HT-29 (cell line): ENCODE measurements around the gene PPP1R1B. TPM values are rescaled to one million over a fixed set of nuclear protein-coding genes. Genes with fewer than 3 reads are reported as not detected.
A peak's percentile ranks its signal among the peaks of the same experiment; 100 is the strongest.

ENCODE experiments used
- DNase-seq: peaks from one replicate; pipeline ENCODE4 v3.0.0-alpha.2; 2015; ENCODE audit warnings: low spot score
- total RNA-seq: library from RNA; depleted of rRNA; stranded (reverse); fragments of >200 nt; shearing (Covaris generic); gene quantifications from 2 replicates; pipeline ENCODE4 v1.2.3, GENCODE V29; 2014

Gene PPP1R1B
- total RNA-seq, 1 experiment from 2014 or later: 16.0 TPM

DNA sequence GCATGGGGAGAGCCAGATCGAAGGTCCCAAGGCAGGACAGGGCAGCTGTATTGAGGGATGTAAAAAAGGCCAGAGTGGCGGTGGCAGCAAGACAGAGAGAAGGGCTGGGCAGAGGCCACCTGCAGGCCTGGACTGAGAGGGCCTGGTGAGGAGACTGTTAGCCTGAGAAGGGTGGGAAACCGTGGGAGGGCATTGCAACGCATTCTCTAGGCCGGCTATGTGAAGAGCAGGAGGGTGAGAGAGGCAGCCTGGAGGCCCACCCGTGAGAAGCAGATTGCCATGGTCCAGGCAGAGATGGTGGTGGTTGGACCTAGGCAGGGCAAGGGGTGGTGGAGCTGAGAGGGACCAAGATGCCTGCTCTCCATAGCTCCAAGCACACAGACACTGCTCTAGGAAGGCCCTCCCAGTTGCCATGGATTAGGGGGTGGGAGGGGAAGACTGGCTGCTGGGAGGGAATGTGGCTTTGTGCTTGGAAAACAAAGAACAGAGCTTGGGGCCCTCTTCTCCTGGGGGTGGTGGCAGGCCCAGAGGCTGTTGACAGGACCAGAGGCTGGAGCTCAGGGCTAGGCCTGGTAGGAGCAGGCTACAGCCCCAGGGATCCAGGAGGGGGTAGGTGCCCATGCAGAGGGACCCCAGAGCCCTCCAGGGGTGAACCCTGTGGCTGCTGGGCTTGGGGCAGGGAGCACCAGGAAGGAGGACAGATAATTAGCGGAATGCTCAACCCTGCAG, 26.0 kb downstream of the PPP1R1B start:
- DNase-seq: peak; percentile 46

DNA sequence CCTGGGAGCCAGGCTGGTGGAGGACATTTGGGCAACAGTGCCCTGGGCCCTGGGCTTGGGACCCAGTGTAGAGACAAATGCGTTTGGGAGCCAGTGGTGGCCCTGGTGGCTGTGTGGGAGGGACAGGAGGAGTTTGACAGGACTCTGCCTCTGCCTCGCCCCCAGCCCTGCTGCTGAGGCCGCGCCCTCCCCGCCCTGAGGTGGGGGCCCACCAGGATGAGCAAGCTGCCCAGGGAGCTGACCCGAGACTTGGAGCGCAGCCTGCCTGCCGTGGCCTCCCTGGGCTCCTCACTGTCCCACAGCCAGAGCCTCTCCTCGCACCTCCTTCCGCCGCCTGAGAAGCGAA, 26.5 kb downstream of the PPP1R1B start:
- DNase-seq: no peak

DNA sequence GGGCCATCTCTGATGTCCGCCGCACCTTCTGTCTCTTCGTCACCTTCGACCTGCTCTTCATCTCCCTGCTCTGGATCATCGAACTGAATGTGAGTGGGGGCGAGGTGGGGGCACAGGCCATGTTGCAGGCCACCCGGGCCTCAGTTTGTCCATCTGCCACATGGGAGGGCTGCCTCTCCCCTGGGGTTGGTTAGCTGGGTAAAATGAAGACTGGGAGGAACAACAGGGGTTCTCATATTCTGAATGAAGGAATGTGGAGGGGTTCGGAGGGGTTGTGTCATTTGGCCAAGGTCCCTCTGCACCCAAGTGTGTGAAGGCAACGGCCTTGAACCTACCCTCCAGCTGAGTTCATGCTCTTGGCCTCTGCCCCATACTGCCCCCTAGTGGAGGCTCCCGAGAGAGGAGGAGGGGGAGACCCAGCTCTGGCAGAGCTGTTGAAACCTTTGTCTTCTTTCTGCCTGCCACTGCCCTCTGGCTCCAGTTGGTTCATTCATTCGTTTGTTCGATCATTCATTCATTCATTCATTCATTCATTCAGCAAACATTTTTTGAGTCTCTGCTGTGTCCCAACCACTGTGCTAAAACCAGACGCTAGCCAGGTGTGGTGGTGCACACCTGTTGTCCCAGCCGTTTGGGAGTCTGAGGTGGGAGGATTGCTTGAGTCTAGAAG, 27.0 kb downstream of the PPP1R1B start:
- peak; percentile 56 for DNase-seq

DNA sequence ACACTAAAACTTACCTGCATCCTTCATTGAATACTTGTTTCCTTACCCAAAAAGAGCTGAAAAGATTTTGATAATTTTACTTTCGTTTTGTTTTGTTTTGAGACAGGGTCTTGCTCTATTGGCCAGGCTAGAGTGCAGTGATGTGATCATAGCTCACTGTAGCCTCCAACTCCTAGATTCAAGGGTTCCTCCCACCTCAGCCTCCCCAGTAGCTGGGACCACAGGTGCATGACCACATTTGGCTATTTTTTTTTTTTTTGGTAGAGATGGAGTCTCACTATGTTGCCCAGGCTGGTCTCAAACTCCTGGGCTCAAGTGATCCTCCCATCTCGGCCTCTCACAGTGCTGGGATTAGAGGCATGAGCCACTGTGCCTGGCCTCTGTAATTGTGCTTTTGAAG, 28.4 kb downstream of the PPP1R1B start:
- no peak for DNase-seq

DNA sequence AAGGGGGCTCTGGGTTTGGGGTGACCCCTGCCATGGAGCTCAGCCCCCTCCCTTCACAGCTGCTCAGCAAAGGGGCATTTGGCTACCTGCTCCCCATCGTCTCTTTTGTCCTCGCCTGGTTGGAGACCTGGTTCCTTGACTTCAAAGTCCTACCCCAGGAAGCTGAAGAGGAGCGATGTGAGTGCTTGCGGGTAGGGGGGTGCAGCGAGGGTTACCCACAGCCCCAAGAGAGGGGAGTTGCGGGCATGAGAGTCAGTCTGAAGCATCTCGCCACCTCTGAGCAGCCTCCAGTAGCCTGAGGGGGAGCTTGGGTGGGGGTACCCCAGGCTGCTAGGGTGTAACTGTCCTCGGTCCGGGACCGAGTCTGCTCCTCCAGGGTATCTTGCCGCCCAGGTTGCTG, 31.6 kb downstream of the PPP1R1B start:
- DNase-seq: no peak

DNA sequence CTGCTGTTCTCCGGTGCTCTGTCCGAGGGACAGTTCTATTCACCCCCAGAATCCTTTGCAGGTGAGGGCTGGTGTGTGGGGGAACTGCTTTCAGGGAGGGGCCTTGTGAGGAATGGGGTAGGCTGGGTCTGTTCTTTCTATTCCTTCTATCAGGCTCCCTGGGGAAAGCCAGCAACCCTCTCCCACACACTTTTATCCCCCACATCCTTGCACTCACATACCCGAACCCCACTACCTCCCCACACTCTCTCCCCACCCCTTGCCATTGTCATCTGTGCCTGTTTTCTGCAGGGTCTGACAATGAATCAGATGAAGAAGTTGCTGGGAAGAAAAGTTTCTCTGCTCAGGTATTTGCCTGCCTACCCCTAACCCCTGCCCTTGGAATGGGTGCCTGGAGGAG, 32.0 kb downstream of the PPP1R1B start:
- DNase-seq: no peak

DNA sequence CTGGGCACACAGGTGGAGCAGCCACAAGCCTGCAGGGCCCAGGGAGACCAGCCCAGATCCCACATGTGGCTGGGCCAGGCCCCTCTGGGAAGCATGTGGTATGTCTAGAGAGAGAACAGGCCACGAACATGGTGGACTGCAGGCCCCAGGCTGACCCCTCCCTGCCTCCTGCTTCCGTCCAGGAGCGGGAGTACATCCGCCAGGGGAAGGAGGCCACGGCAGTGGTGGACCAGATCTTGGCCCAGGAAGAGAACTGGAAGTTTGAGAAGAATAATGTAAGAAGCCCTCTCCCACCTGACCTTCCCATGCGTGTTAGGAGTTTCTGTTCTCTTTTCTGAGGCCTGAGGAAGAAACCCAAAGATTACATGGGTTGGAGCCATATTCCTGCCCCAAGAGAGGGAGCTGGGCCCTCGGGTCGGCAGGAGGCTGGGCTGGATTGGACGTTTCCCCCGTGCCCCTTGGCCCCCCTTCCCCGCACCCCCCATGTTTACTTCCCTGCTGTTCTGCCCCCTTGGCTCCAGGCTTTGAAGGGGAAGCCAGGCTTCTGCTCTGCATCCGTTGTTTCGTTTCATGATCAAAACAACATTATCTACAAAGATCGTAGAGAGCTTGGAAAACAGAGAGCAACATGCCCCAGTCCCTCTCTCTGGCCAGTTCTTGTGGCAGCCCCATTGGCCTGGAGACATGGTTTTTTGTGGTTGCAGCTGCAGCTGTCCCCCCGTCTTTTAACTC, 32.7 kb downstream of the PPP1R1B start:
- no peak for DNase-seq

DNA sequence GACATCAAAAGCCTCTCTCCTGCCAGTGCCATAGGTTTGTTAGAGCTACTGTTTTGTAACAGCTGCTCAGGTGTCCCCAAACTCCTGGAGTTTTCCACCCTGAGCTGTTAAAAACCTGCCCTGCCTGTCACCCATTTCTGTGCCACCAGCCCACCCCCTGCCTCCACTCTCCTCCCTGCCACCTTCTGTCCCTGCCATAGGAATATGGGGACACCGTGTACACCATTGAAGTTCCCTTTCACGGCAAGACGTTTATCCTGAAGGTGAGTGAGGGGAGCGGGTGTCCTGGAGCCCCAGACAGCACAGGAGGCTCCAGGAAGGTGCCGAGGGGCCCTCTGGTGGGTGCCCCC, 33.2 kb downstream of the PPP1R1B start:
- no peak for DNase-seq

DNA sequence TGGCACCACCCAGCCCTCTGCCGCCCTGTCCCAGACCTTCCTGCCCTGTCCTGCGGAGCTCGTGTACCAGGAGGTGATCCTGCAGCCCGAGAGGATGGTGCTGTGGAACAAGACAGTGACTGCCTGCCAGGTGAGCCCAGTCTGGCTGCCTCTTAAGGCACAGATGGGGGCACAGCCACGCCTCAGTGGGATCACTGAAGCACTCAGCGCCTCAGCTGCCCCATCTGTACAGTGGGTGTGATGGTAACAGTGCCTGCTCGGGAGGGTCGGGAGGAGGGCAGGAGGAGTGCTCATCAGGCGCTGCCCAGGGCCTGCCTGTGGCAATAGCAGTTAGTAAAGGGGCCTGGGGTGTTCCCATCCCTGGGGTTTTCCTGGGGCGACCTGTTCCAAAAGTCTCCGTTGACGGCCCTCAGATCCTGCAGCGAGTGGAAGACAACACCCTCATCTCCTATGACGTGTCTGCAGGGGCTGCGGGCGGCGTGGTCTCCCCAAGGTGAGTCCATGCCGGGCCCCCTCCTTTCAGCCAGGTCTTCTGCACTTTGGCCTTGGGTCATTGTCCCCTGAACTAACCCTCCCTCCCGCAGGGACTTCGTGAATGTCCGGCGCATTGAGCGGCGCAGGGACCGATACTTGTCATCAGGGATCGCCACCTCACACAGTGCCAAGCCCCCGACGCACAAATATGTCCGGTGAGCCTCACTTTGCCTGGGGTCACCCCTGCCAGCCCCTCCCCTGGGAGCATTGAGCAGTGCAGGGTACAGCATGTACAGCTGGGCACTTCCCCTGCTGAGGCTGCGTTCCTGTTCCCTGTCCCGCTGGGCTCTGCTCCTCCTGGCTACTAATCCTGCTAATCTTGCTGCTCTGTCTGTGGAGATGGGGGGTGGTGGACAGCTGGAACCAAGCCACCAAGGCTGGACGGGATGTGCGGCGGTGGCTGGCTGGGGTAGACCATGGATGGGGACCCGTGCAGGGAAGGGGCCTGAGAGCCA, 33.9 kb downstream of the PPP1R1B start:
- DNase-seq: no peak

DNA sequence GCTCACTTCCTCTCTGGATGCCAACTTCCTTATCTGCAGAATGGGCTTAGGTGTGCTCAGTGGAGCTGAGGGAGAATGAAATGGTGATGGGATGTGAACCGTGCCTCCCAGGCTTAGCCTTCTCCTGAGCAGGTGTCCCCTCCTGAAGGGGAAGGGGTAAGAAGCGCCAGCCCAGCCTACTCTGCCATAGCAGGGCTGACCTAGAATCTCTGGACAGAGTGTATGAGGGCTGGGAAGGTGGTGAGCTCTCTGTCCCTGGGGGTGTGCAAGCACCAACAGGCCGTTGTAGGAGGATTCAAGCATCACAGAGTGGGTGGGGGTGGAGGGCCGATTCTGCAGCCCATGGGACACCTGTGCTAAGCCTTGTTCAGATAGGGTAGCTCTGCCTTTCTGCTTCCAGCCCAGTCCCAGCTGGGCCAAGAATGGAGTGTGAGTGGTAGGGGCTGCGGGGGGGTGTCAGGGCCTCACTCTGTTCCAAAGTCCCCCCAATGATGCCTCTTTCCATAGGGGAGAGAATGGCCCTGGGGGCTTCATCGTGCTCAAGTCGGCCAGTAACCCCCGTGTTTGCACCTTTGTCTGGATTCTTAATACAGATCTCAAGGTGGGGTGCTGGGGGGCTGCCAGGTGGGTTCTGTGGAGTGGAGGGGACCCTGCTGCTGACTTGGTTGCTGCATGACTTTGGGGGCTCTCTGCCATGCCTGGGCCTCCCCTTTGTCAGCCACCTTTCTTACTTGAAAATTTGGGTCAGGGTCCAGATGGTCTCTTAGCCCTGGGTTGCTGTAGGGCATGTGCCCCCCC, 35.2 kb downstream of the PPP1R1B start:
- no peak for DNase-seq

DNA sequence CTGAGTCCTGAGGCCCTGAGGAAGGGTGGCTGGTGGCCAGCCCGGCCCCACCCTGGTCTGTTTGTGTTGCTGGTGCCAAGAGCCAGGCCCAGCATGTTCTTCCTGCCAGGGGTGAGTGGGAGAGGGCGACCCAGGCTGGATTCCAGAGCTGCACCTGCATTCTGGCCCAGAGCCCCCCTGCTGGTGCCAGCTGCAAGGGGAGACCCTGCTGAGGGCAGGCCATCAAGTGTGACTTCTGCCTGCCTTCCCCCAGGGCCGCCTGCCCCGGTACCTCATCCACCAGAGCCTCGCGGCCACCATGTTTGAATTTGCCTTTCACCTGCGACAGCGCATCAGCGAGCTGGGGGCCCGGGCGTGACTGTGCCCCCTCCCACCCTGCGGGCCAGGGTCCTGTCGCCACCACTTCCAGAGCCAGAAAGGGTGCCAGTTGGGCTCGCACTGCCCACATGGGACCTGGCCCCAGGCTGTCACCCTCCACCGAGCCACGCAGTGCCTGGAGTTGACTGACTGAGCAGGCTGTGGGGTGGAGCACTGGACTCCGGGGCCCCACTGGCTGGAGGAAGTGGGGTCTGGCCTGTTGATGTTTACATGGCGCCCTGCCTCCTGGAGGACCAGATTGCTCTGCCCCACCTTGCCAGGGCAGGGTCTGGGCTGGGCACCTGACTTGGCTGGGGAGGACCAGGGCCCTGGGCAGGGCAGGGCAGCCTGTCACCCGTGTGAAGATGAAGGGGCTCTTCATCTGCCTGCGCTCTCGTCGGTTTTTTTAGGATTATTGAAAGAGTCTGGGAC, 36.0 kb downstream of the PPP1R1B start:
- DNase-seq: peak; percentile 41

DNA sequence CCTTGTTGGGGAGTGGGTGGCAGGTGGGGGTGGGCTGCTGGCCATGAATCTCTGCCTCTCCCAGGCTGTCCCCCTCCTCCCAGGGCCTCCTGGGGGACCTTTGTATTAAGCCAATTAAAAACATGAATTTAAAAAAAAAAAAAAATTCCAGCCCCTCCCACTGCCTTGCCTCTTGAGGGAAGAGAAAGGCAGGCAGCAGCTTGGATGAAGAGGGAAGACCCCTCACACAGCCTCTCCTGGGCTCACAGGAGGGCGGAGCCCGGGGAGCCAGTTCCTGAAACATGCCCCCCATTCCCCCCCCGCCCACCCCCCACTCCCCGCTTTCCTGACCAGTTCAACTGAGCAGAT, 36.6 kb downstream of the PPP1R1B start:
- DNase-seq: peak; percentile 34

DNA sequence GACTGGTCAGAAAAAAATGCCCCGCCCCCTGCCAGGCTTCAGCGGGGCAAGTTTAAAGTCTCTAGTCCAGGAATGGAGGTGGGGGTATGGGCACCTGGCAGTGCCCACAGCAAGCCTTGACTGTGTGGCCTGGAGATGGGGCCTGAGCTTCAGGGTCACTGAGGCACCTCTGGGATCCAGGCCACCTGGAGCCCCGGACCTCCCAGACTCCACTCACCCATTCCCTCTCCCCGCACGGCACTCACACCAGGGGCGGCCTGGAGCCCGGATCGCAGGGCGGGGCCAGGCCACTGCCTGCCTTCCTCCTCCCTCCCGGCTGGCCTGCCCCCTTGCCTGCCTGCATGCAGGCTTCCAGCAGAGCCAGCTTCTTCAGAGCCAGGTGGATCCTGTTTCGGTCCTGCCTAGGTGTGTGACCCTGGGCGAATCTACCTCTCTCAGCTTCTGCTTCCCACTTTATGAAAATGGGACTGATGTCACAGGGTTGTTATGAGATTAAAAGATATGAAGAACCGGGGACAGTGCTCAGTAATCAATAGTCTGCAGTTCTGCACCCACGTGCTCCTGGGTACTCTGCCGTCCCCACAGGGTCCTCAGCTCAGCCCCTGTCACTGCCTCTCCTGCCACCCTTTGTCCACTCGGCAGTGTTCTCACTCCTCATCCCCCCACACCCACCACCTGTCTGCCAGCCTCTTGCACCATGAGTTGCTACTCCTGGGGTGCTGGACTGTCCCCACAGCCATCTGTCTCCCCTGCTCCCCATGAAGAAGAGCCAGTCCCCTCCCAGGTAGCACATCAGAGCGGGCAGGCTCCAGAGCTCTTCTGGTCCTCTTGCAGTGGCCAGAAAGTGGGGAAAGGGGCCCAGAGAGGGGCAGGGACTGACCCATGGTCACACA, 37.2 kb downstream of the PPP1R1B start:
- peak; percentile 60 for DNase-seq

DNA sequence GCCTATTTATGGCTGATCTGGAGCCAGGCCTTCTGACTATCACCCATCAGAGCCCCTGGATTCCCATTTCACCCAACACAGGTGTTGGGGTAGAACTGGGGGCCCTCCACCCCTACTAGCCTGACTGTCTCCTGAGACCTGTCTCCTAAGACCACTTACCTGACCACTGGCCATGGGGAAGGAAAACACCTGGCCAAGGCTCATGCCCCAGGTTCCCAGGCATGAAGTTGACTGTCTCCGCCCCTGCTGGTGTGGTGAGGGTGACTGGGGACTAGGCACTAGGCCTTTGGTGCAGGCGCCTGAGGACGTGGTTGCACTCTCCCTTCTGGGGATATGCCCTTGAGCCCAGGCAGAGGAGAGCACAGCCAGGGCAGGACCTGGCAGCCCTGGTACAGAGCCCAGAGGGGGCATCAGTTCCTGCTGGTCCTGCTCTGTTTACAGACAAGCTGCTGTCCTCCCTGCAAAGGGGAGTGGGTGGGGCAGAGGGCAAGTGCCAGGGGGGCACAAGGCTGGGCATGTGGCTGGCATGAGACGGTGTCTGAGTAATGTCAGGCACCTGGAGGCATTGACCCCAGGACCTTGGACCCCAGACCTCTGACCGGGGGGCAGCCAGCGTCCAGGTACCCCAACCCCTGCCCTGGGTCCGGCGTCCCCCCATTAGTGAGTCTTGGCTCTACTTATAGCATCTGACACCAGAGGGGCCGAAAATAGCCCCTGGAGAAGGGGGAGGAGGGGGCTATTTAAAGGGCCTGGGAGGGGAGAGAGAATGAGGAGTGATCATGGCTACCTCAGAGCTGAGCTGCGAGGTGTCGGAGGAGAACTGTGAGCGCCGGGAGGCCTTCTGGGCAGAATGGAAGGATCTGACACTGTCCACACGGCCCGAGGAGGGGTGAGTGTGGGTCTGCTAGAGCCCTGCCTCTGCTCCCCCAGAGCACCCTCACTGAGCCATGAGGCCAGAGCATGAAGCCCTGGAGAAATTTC, 38.1 kb downstream of the PPP1R1B start, which contains the start of gene TCAP:
Gene TCAP (plus strand): TSS at position 769 of the 981 bp plus-strand sequence. CDS start 11 bp downstream, at position 780.
- DNase-seq: no peak

DNA sequence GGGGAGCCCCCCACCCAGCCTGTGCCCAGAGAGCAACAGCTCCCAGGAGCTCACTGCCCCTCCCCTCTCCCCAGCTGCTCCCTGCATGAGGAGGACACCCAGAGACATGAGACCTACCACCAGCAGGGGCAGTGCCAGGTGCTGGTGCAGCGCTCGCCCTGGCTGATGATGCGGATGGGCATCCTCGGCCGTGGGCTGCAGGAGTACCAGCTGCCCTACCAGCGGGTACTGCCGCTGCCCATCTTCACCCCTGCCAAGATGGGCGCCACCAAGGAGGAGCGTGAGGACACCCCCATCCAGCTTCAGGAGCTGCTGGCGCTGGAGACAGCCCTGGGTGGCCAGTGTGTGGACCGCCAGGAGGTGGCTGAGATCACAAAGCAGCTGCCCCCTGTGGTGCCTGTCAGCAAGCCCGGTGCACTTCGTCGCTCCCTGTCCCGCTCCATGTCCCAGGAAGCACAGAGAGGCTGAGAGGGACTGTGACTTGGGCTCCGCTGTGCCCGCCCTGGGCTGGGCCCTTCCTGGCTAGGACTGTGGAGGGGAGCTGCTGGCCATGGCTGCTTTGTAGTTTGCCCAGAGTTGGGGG, 39.0 kb downstream of the PPP1R1B start:
- DNase-seq: peak; percentile 35

DNA sequence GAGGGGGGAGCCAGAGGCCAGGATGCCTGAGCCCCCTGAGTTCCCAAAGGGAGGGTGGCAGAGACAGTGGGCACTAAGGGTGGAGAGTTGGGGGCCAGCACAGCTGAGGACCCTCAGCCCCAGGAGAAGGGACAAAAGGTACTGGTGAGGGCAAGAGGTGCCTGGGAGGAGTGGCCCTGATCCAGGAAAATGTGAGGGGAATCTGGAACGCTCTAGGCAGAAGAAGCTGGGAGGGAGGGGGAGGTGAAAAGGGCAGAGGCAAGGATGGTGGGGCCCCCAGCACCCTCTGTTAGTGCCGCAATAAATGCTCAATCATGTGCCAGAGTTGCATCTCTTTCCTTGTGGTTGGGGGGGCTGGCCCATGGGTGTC, 39.5 kb downstream of the PPP1R1B start:
- no peak for DNase-seq

DNA sequence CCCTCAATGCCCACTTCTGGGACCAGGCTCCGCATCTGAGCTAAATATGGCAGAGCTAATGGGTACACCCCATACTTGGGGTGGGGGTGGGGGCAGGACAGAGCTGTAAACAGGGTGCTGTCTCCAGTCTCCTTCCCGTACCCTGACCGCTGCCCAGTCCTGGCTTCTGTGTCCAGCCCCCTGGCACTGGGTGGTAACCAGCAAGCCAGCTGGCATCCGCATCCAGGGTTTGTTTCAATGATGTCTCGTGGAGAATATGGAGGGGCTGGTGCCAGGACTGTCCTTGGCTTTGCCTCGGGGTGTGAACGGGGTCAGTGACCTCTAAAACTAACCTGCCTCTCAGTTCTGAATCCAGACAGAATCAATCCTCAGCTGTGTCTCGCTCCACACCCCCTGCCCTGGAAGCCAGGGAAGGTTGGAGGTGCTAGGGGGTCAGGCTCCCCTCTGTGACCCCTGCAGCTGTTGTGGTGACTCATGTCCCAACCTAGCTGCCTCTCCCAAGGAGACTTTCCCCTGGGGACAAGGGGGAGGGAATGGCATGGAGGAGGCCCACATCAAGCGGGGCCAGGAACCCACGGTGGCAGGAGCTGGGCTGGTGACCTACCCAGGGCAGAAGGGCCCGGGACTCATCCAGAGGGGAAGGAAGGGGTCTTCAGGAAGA, 40.0 kb downstream of the PPP1R1B start:
- no peak for DNase-seq
